IMR-90 (cell line): ENCODE measurements around the gene ISLR2.

Experiments
- CTCF ChIP-seq: conservative IDR thresholded peaks from 2 replicates; pipeline ENCODE4 v1.5.1; 2012; ENCODE audit warnings: mild to moderate bottlenecking, low read depth, low read length, improper control_type of control experiment
- MXI1 ChIP-seq: IDR thresholded peaks from 2 replicates; pipeline ENCODE4 v1.6.1; 2012; ENCODE audit warnings: low read depth, mild to moderate bottlenecking, low read length, moderate library complexity, borderline replicate concordance
- POLR2A ChIP-seq: IDR thresholded peaks from 2 replicates; pipeline ENCODE4 v1.6.1; 2012; ENCODE audit warnings: mild to moderate bottlenecking, low read depth, low read length
- RFX5 ChIP-seq: IDR thresholded peaks from 2 replicates; pipeline ENCODE4 v1.8.0; 2012; ENCODE audit warnings: low read depth, mild to moderate bottlenecking, low read length, moderate library complexity
- USF2 ChIP-seq: fragments of 150-350 bp; IDR thresholded peaks from 2 replicates; pipeline ENCODE4 v1.6.1; 2017; ENCODE audit warnings: mild to moderate bottlenecking, antibody characterized with exemption, low read length, low read depth

GRCh38 chr15:74156678-74157411, 26.5 kb downstream of the ISLR2 start:
- TF ChIP-seq POLR2A (no peak), RFX5 (no peak), CTCF (no peak), MXI1 (no peak), USF2 (no peak)
